ENCODE data around the gene C2.

C2 gene

GRCh38 chr6:31927242-31927862 lies at the start of gene C2:
TSS of gene C2 (plus strand) at chr6:31927717. CDS start at chr6:31927753, 36 bp downstream.
- peak; percentile 28 for DNase-seq (ENCODE audit: low spot score)

DNA sequence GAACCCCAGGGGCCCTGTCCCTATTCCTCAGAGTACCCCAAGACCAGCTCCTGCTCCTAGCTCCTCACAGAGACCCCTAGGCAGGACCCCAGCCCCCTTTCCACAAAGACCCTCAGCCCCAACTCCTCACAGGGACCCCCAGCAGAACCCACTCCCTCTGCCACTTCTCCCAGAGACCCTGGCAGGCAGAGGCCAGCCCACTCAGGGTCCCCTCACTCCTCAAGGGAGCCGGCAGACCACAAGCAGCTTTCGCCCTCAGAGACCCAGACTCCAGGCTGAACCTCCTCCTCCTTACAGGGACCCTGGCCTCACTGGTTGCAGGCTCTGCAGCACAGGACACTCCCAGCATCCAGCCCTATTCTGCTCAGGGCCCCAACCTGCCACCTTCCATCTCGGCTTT lies 49.3 kb upstream of the C2 start:
- no peak for DNase-seq (ENCODE audit: low spot score)

- no peak for DNase-seq (ENCODE audit: low spot score)
Observed at GRCh38 chr6:31878726-31879125, 48.8 kb upstream of the C2 start, which contains the start of gene SLC44A4. TSS of gene SLC44A4 (minus strand) at chr6:31878997. CDS start at chr6:31878980, 17 bp downstream.

DNA sequence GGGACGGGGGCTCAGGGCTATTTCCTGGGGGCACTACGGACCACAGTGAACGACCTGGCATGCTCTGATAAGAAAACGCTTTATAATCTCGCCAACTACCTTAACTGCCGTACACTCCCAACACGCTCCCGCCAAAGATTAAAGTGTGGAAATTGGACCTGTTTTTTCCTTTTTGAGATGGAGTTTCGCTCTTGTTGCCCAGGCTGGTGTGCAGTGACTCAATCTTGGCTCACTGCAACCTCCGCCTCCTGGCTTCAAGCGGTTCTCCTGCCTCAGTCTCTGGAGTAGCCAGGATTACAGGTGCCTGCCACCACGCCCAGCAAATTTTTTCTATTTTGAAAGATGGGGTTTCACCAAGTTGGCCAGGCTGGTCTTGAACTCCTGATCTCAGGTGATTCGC lies 48.4 kb upstream of the C2 start:
- DNase-seq (ENCODE audit: low spot score) = no peak

GRCh38 chr6:31879901-31880300 lies 47.6 kb upstream of the C2 start:
- no peak for DNase-seq (ENCODE audit: low spot score)

DNA sequence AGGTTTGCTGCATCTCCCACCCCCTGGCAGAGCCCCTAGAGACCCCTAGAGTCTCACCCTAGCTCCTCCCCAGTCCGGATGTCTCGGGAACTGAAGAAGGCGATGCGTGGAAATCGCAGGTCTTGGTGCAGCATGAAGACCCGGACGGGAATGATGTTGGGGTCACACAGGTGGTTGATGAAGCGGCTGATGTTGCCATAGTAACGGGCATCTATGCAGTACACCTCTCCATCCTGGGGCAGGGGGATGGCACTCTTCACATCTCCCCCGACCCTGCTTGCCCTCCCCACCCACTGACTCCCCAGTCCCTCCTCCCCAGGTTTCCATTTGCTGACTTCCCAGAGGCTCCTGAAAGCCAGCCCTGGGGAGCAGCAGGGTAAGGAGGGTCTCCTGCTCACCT lies 46.9 kb upstream of the C2 start:
- DNase-seq (ENCODE audit: low spot score) = no peak

GRCh38 chr6:31881136-31881859 lies 46.2 kb upstream of the C2 start:
- no peak for DNase-seq (ENCODE audit: low spot score)

GRCh38 chr6:31882344-31882743 lies 45.2 kb upstream of the C2 start:
- DNase-seq (ENCODE audit: low spot score) = no peak

DNA sequence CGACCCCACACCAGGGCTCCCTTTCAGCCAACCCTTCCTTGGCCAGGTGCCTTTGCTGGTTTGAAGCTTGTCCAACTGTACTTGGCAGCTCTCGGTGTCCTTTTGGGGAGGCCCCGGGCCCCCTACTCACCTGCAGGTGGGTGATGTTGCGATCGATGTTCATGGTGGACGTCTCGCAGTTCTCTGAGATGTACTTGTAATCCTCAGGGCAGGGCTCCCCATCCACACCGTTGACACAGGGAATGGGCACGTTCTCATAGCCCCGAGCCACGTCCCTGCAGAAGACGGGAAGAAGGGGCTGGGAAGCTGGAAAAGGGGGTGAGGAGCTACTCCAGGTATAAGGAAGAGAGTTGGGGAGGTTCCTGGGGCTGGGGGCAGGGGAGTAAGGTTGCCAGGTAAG lies 43.8 kb upstream of the C2 start:
- no peak for DNase-seq (ENCODE audit: low spot score)

- no peak for DNase-seq (ENCODE audit: low spot score)
Observed at GRCh38 chr6:31884528-31885035, 42.9 kb upstream of the C2 start.

DNA sequence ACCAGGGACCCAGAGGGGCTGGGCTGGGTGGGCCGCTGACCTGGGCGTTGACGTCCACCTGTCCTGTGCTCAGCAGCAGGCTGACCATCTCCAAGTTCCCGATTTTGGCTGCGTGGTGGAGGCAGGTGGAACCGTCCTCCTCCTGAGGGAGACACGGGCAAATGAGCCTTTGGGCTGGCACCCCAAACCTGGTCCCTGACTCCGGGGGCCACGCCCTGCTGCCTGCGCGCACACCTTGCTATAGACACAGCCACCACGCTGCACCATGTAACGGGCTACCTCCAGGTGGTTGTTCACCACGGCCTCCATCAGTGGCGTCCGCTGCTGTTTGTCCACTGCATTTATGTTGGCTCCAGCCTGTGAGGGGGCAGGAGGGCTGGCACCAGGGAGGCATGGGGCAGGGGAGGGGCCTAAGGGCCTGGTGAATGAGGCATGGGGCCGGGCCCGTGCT lies 41.0 kb upstream of the C2 start:
- no peak for DNase-seq (ENCODE audit: low spot score)

- DNase-seq (ENCODE audit: low spot score) = no peak
Observed at GRCh38 chr6:31887173-31888007, 40.1 kb upstream of the C2 start.

- peak; percentile 54 for DNase-seq (ENCODE audit: low spot score)
Observed at GRCh38 chr6:31888276-31889258, 39.0 kb upstream of the C2 start.

GRCh38 chr6:31889331-31889972 lies 38.1 kb upstream of the C2 start:
- DNase-seq (ENCODE audit: low spot score) = no peak

- DNase-seq (ENCODE audit: low spot score) = no peak
Observed at GRCh38 chr6:31892821-31893220, 34.7 kb upstream of the C2 start.

- no peak for DNase-seq (ENCODE audit: low spot score)
Observed at GRCh38 chr6:31896493-31896855, 31.0 kb upstream of the C2 start.

DNA sequence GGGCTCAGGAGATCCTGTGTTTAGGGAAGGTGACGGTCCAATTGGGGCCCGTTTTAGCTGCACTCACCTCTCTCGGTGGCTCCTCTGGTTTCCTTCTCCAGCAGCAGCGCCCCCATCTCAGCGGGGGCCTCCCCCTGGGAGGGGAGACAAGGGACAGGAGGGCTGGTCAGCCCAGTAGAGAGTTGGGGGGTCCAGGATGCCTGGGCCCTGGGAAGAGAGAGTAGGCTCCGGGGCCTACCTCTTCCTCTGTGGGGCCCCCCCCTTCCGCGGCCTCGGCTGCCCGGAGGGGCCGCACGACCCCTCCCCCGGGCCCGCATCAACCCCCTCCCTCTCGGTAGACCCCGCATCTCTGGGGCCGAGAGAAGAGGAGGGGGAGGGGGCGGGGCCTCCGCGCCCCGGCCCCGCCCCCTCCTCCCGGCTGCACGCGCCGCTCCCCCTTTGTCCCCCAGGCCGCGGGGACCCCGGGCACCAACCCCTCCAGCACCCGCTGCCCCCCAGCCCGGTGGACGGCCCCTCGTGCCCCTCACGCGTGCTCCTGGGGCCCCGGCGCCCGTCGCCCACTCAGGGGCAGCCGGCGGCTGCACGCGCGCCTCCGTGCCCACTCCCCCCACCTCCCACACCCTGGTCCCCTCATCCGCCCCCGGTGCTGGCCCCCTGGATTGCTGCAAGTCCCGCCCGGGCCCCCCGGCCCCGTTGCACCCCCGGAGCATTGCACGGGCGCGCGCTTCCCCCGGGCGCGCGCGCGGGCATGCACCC lies 30.5 kb upstream of the C2 start:
- peak; percentile 30 for DNase-seq (ENCODE audit: low spot score)

DNA sequence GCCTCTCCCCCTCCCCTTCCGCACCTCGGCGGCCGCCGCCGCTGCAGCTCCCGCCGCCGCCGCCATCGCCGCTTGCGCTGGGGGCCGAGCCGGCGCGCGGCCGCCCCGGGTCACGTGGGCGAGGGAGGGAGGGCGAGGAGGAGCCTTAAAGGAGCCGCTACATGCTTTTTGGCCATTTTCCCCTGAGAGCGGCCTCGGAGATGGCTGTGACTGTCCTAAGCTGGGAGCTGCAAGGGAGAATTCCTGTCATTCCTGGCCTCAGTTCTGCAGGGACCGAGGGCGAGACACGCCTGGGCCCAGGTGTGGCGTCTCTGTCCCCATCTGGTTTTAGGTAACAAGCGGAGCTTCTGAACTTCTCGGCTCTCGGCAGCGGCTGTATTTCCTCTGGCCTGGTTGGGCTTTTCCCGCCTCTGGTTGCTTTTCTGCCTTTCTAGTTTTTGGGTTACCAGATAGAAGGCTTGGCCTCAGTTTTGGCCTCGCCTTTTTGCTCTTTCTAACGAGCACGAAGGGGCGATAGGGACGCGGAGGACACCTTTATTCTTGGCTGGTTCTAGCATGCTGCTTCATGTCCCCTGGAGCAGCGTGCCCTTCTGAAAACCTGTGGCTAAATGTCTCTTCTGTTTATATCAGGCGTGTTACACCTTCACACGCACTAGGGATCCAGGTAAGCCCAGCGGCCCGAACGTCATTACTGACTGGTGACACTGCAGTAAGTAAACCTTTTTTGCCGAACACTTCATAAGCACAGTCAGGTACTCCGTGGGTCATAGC lies 29.7 kb upstream of the C2 start, which contains the start of gene EHMT2:
EHMT2 (minus strand) TSS at position 87 of the 771 bp plus-strand sequence; CDS start at position 66, 21 bp downstream.
- DNase-seq (ENCODE audit: low spot score) = peak; percentile 81

DNA sequence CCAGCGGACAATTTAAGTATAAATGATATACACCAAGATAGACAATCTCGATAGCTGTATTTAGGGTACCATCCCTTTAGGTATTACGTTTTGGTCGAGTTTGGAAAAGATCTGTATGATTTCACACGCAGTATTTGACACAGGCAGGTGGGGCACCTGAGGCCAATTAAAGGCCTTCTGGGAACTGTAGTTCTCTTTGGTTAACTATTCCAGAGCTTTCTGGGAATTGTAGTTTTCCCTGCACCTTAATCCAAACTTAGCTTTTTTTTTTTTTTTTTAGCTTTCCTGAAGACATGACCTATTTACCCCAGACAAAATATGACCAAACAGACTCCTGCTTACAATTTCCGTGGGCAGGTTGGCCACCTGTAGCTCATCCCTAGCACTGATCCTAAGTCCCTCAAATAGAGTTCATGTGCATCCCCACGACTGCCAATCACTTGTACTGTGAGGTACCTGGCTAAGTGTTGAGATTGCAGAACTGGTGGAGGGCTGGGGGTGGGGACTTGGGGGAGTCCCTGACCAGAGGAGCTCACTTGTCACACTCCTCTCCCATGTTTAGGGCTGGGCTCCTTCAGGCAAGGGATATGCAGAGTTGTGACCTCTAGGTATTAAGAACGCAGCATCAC lies 29.0 kb upstream of the C2 start:
- DNase-seq (ENCODE audit: low spot score) = peak; percentile 43

Measured in HuH-7 (cell line).